Measurements from ENCODE around the gene PSMB7. TPM values are rescaled to one million over a fixed set of nuclear protein-coding genes. Genes with fewer than 3 reads are reported as not detected.

Gene PSMB7
- total RNA-seq, 2 experiments from 2014 or later = 88.7 to 93.6 TPM

- ATAC-seq (ENCODE audit: low read depth) (no peak), DNase-seq (no peak)
- H3K27me3 Mint-ChIP-seq = no peaks in the 10 kb centered on the region
- peaks cover 1% of the 10 kb centered on the region for H3K36me3 Mint-ChIP-seq
- H3K27ac Mint-ChIP-seq = no peak overlapping the region
- no peaks in the 10 kb centered on the region for H3K9me3 Mint-ChIP-seq
- no peaks in the 10 kb centered on the region for H3K4me1 Mint-ChIP-seq
- POLR2A ChIA-PET = interaction anchor here (0.8 kb wide), 1 partner anchor 10 kb away, joined by 3 read pairs; no protein-coding TSS in a partner anchor
- H3K4me3 Mint-ChIP-seq = no peak overlapping the region
These were observed 105.6 kb downstream of the PSMB7 start for GRCh38 chr9:124309667-124310084.

GRCh38 chr9:124308606-124309491 lies 106.4 kb downstream of the PSMB7 start:
- ATAC-seq (ENCODE audit: low read depth) = no peak
- no peaks in the 10 kb centered on the region for H3K4me1 Mint-ChIP-seq
- no peaks in the 10 kb centered on the region for H3K27me3 Mint-ChIP-seq
- POLR2A ChIA-PET = interaction anchor here (0.5 to 0.8 kb wide), 2 partner anchors 9 to 10 kb away, joined by 3 read pairs; no protein-coding TSS in a partner anchor
- no peak for DNase-seq
- H3K36me3 Mint-ChIP-seq = peaks cover 1% of the 10 kb centered on the region
- H3K9me3 Mint-ChIP-seq = no peaks in the 10 kb centered on the region
- H3K27ac Mint-ChIP-seq = no peak overlapping the region
- no peak overlapping the region for H3K4me3 Mint-ChIP-seq

DNA sequence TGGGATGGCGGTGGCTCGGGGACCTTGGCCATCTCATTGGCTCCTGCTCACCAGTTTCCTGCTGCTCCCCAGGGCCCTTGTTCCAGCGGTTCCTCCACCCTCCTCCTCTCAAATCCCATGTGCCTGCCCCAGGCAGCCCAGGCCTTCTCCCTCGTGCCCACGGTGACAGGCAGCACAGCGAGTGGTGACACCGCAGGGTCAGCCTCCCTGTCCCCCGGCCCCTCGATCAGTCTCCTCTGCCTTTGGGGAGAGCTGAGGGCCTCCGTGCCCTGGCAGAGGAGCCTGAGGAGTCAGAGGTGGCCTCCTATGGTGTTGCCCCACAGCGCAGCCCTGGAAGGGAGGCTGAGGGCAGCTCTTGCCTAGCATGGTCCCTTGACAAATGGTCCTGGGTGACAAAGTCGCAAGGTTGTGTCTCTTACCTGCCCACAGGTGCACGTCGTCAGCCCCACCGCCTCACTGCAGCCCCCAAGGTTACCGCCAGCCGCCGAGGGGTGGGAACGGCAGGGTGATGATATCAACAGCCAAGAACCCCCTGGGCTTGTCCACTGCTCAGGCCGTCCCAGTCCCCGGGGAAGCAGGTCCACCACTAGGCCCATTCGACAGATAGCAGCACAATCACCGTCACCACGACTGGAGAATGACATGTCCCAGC lies 107.7 kb downstream of the PSMB7 start:
- Mint-ChIP-seq H3K4me3 (no peak overlapping the region), H3K4me1 (no peaks in the 10 kb centered on the region), H3K27me3 (no peaks in the 10 kb centered on the region), H3K27ac (no peak overlapping the region), H3K36me3 (peaks cover 1% of the 10 kb centered on the region), H3K9me3 (no peaks in the 10 kb centered on the region)
- DNase-seq = no peak
- no peak for ATAC-seq (ENCODE audit: low read depth)
- POLR2A ChIA-PET = no interaction called here

DNA sequence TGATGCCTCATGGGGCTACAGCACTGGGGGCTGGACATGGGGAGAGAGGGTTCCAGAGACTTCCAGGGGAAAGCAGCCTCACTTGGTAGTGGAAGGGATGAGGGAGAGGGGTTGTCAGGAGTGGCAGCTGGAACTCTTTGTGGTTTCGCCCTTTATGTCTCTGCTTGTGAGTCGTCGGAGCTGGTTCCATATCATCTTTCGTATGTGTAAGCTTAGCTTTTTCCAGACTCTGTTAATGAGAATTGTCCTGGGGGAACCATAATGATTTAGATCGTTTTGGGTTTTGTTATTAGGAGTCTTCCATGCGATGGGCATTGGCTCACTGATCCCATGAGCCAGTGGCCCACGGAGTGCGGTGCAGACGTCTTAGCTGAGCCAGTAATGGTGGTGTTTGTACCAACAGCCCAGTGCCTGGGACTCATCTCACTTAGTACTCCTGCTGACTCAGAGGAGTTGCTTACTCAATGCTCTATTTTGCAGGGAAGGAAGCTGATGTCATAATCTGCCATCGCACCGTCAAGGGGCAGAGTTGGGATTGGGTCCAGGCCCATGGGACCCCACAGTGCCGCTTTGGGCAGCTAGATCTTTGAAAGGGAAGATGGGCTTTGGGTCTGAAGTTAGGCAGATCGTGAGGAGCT lies 109.0 kb downstream of the PSMB7 start:
- Mint-ChIP-seq H3K36me3 (peaks cover 1% of the 10 kb centered on the region), H3K4me1 (no peaks in the 10 kb centered on the region), H3K9me3 (no peaks in the 10 kb centered on the region), H3K27ac (no peak overlapping the region), H3K27me3 (no peaks in the 10 kb centered on the region), H3K4me3 (no peak overlapping the region)
- ATAC-seq (ENCODE audit: low read depth) = no peak
- no peak for DNase-seq
- POLR2A ChIA-PET = no interaction called here

DNA sequence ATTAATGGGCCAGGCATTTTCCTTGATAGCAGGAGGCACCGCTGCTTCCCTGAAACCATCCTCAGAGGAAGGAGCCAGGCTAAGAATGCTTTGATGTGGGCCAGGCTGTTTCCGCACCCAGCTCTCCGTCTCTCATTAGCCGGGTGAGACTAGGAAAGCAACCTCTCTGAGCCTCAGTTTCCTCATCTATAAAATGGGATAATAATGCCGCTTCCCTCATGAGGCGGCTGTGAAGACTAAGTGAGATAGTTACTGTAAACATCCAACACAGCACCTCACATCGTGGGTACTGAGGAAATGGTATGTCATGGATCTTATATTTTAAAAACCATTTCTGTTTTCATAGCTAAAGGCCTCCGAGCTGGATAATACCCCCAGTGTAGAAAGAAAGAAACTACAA lies 111.0 kb downstream of the PSMB7 start:
- POLR2A ChIA-PET = no interaction called here
- Mint-ChIP-seq H3K9me3 (no peaks in the 10 kb centered on the region), H3K4me3 (no peak overlapping the region), H3K27me3 (peaks cover 7% of the 10 kb centered on the region), H3K27ac (no peak overlapping the region), H3K4me1 (peaks cover 11% of the 10 kb centered on the region), H3K36me3 (peaks cover 1% of the 10 kb centered on the region)
- no peak for DNase-seq
- no peak for ATAC-seq (ENCODE audit: low read depth)

- no peaks in the 10 kb centered on the region for H3K9me3 Mint-ChIP-seq
- H3K36me3 Mint-ChIP-seq = peaks cover 1% of the 10 kb centered on the region
- no peak overlapping the region for H3K4me3 Mint-ChIP-seq
- ATAC-seq (ENCODE audit: low read depth) (no peak), DNase-seq (no peak)
- H3K4me1 Mint-ChIP-seq = peaks cover 12% of the 10 kb centered on the region
- no peak overlapping the region for H3K27ac Mint-ChIP-seq
- POLR2A ChIA-PET = no interaction called here
- H3K27me3 Mint-ChIP-seq = peaks cover 7% of the 10 kb centered on the region
These were observed 111.5 kb downstream of the PSMB7 start for GRCh38 chr9:124303762-124304161.

Other genes with a start within 250 kb of the PSMB7 start
- gene NEK6, start 157.5 kb downstream of the PSMB7 start, total RNA-seq = 10 to 100 TPM in 1 of 2 experiments, 1 to 10 TPM in 1; 8.1 to 10.9 TPM
- gene ADGRD2, start 35.0 kb upstream of the PSMB7 start, total RNA-seq = not detected
- gene NR5A1, start 92.0 kb upstream of the PSMB7 start, total RNA-seq = not detected